Adrenal gland (tissue), 5 donors: Measurements from ENCODE around the gene PDLIM5.

ENCODE experiments used
- CTCF ChIP-seq, 6 experiments: fragments of 450-650 bp in 4 of 6; fragments of 200-600 bp in 2 of 6; sonication (generic) in 1 of 6; IDR thresholded peaks; 1 replicate in 5 of 6; 2 replicates in 1 of 6; pipeline versions ENCODE4 v1.5.1 to v1.8.0; 2016 to 2021; ENCODE audit warnings: antibody characterized with exemption in 6 of 6, mild to moderate bottlenecking in 2 of 6, moderate library complexity in 1 of 6
- POLR2A ChIP-seq, 2 donors: fragments of 450-650 bp; IDR thresholded peaks; one replicate each; pipeline ENCODE4 v1.6.1; 2017; ENCODE audit warnings: antibody characterized with exemption in 2 of 2, mild to moderate bottlenecking in 2 of 2, moderate library complexity in 1 of 2
- donor health status: DM: no; HTN: no; CAD: no.

DNA sequence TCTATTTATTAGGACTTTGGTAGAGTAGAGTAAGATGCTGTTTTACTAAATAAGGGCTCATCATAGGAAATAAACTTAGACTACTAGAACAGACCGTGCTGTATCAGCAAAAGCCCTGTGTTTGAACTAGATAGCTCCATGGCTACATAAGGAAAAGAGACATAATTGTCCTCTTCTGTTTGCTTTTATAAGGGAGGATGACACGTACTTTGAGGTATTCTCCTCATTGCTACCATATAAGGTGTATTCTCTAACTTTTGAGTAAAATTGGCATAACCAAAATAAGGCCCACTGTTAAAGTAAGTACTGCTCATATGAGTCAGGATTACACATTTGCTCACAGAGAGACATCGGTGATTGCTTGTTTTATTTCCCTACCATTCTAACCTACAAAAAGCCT, 64.3 kb downstream of the PDLIM5 start:
- no peak for TF ChIP-seq CTCF (IDR thresholded peaks at IDR 0.05)
- TF ChIP-seq POLR2A (IDR thresholded peaks at IDR 0.05), result no peak
